HL-60 (cell line): Measurements from ENCODE around the gene MED7.

ENCODE experiments used
- CTCF ChIP-seq: IDR thresholded peaks from one replicate; pipeline ENCODE4 v1.5.1; 2011; ENCODE audit warnings: low read length, control low read depth, inconsistent platforms; ENCODE audit not compliant: insufficient read depth
- GABPA ChIP-seq: IDR thresholded peaks from 2 replicates; pipeline ENCODE4 v1.6.1; 2012; ENCODE audit warnings: low read depth
- POLR2AphosphoS5 ChIP-seq: IDR thresholded peaks from 2 replicates; pipeline ENCODE4 v1.6.1; 2012; ENCODE audit warnings: low read depth
- REST ChIP-seq: IDR thresholded peaks from 2 replicates; pipeline ENCODE4 v1.6.1; 2012; ENCODE audit warnings: low read depth; ENCODE audit not compliant: insufficient replicate concordance
- SPI1 ChIP-seq: IDR thresholded peaks from 2 replicates; pipeline ENCODE4 v1.6.1; 2012; ENCODE audit warnings: low read depth, mild to moderate bottlenecking, borderline replicate concordance

GRCh38 chr5:157132281-157132612 is 10.4 kb downstream of the MED7 start:
- TF ChIP-seq CTCF (no peak), SPI1 (no peak), POLR2AphosphoS5 (no peak), REST (no peak), GABPA (no peak)
